Thoracic aorta (tissue), 2 donors: ENCODE measurements around the gene PPFIBP2. TPM values are rescaled to one million over a fixed set of nuclear protein-coding genes. Genes with fewer than 3 reads are reported as not detected.

Experiments
- ATAC-seq: fragments of 150-250 bp; one replicate; pipeline ENCODE4 v1.8.0; 2017; ENCODE audit warnings: low read depth; ENCODE audit not compliant: insufficient number of reproducible peaks, low FRiP score
- DNase-seq: peaks from one replicate; pipeline ENCODE4 v3.0.0-alpha.2; 2020; ENCODE audit warnings: low spot score
- H3K27ac ChIP-seq, 2 donors: fragments of 200-600 bp; sonication (generic); 1 replicate in 1 of 2; 2 replicates in 1 of 2; pipeline ENCODE4 v1.5.1; 2016; ENCODE audit warnings: mild to moderate bottlenecking in 2 of 2, moderate library complexity in 2 of 2
- H3K27me3 ChIP-seq: fragments of 200-600 bp; sonication (generic); replicated peaks from 2 replicates; pipeline ENCODE4 v1.6.0; 2016; ENCODE audit warnings: mild to moderate bottlenecking; ENCODE audit not compliant: insufficient read depth
- H3K36me3 ChIP-seq: fragments of 200-600 bp; sonication (generic); one replicate; pipeline ENCODE4 v1.5.1; 2016
- H3K4me1 ChIP-seq, 2 donors: fragments of 200-600 bp; sonication (generic); 1 replicate in 1 of 2; 2 replicates in 1 of 2; pipeline versions ENCODE4 v1.5.1 to v1.6.0; 2016; ENCODE audit warnings: low read depth in 2 of 2, mild to moderate bottlenecking in 1 of 2; ENCODE audit not compliant: control insufficient read depth in 1 of 2
- H3K4me3 ChIP-seq: fragments of 200-600 bp; sonication (generic); 2 replicates; pipeline ENCODE4 v1.5.1; 2016; ENCODE audit warnings: mild to moderate bottlenecking
- H3K9me3 ChIP-seq: fragments of 200-600 bp; sonication (generic); 2 replicates; pipeline ENCODE4 v1.5.1; 2016
- total RNA-seq, 2 donors: library from RNA; depleted of rRNA; stranded (reverse); fragments of >200 nt; gene quantifications; one replicate each; pipeline versions ENCODE4 v1.1.0 to v1.2.3, GENCODE V29; 2016
- TF ChIP-seq, protein P1 (sequence below): fragments of 200-600 bp; sonication (generic); IDR thresholded peaks from one replicate; pipeline ENCODE4 v1.5.1; 2019; ENCODE audit warnings: antibody characterized with exemption

PPFIBP2 gene
- total RNA-seq, 2 donors from 2014 or later: 43.5 to 48.9 TPM

GRCh38 chr11:7486781-7487140, 27.0 kb upstream of the PPFIBP2 start:
- ATAC-seq (no peak), DNase-seq (no peak)

GRCh38 chr11:7487360-7487759, 26.4 kb upstream of the PPFIBP2 start:
- H3K27ac ChIP-seq: no peak overlapping the region
- peaks cover 0 to 30% of the 10 kb centered on the region in 2 donors for H3K4me1 ChIP-seq
- H3K4me3 ChIP-seq: no peak overlapping the region
- DNase-seq (no peak), ATAC-seq (no peak)
- H3K9me3 ChIP-seq: no peaks in the 10 kb centered on the region
- H3K36me3 ChIP-seq: no peaks in the 10 kb centered on the region
- no peaks in the 10 kb centered on the region for H3K27me3 ChIP-seq
- TF ChIP-seq, protein P1, sequence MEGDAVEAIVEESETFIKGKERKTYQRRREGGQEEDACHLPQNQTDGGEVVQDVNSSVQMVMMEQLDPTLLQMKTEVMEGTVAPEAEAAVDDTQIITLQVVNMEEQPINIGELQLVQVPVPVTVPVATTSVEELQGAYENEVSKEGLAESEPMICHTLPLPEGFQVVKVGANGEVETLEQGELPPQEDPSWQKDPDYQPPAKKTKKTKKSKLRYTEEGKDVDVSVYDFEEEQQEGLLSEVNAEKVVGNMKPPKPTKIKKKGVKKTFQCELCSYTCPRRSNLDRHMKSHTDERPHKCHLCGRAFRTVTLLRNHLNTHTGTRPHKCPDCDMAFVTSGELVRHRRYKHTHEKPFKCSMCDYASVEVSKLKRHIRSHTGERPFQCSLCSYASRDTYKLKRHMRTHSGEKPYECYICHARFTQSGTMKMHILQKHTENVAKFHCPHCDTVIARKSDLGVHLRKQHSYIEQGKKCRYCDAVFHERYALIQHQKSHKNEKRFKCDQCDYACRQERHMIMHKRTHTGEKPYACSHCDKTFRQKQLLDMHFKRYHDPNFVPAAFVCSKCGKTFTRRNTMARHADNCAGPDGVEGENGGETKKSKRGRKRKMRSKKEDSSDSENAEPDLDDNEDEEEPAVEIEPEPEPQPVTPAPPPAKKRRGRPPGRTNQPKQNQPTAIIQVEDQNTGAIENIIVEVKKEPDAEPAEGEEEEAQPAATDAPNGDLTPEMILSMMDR: no peak

More at GRCh38 chr11:7486781-7487140, 27.0 kb upstream of the PPFIBP2 start:
- no peak overlapping the region for H3K27ac ChIP-seq
- no peaks in the 10 kb centered on the region for H3K27me3 ChIP-seq
- H3K4me1 ChIP-seq: peaks cover 0 to 30% of the 10 kb centered on the region in 2 donors
- H3K36me3 ChIP-seq: no peaks in the 10 kb centered on the region
- no peaks in the 10 kb centered on the region for H3K9me3 ChIP-seq
- TF ChIP-seq, protein P1: no peak
- peak overlapping the region; percentile 64 for H3K4me3 ChIP-seq

- DNase-seq: no peak
- ATAC-seq: no peak
Observed at GRCh38 chr11:7488681-7489080, 25.1 kb upstream of the PPFIBP2 start.

DNA sequence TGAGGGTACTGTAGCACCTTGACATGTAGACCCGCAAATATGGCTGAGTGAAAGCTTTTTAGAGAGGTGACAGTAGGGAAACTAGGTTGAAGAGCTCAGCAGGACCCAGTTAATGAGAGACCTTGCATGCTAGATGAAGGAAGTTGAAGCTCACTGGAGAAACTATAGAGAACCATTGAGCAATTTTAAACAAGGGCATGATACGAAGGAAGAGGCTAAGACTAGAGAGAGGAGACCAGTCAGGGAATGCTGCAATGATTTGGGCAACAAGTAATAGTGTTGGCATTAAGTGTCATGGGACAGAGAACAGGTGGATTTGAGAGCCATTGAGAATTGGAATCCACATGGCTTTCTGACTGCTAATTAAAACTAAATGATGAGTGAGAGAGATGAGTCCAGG, 24.4 kb upstream of the PPFIBP2 start:
- Histone ChIP-seq H3K27me3 (no peaks in the 10 kb centered on the region), H3K4me3 (no peak overlapping the region), H3K27ac (no peak overlapping the region), H3K36me3 (no peaks in the 10 kb centered on the region), H3K9me3 (no peaks in the 10 kb centered on the region), H3K4me1 (peaks cover 0 to 30% of the 10 kb centered on the region in 2 donors)
- DNase-seq: no peak
- ATAC-seq: no peak
- TF ChIP-seq, protein P1: no peak

More at GRCh38 chr11:7488681-7489080, 25.1 kb upstream of the PPFIBP2 start:
- H3K4me3 ChIP-seq: no peak overlapping the region
- peaks cover 0 to 30% of the 10 kb centered on the region in 2 donors for H3K4me1 ChIP-seq
- no peaks in the 10 kb centered on the region for H3K27me3 ChIP-seq
- TF ChIP-seq, protein P1: no peak
- no peaks in the 10 kb centered on the region for H3K9me3 ChIP-seq
- H3K27ac ChIP-seq: no peak overlapping the region
- no peaks in the 10 kb centered on the region for H3K36me3 ChIP-seq

GRCh38 chr11:7490054-7490453, 23.7 kb upstream of the PPFIBP2 start:
- no peaks in the 10 kb centered on the region for H3K9me3 ChIP-seq
- TF ChIP-seq, protein P1: no peak
- peaks cover 0 to 25% of the 10 kb centered on the region in 2 donors for H3K4me1 ChIP-seq
- H3K27ac ChIP-seq: no peak overlapping the region
- H3K4me3 ChIP-seq: no peak overlapping the region
- H3K36me3 ChIP-seq: no peaks in the 10 kb centered on the region
- no peaks in the 10 kb centered on the region for H3K27me3 ChIP-seq
- DNase-seq: no peak
- ATAC-seq: no peak
